IgD-negative memory B cell (primary cell): ENCODE measurements around the gene FIBP. TPM values are rescaled to one million over a fixed set of nuclear protein-coding genes. Genes with fewer than 3 reads are reported as not detected.

Experiments
- H3K27ac Mint-ChIP-seq, 3 donors: one replicate each; pipeline ENCODE4 v1.8.0; 2020 to 2022; ENCODE audit warnings: mild to moderate bottlenecking in 3 of 3, mixed read lengths in 3 of 3, moderate library complexity in 1 of 3
- H3K27me3 Mint-ChIP-seq: one replicate; pipeline ENCODE4 v1.8.0; 2021; ENCODE audit warnings: mixed read lengths
- H3K36me3 Mint-ChIP-seq: one replicate; pipeline ENCODE4 v1.8.0; 2020; ENCODE audit warnings: mild to moderate bottlenecking, mixed read lengths
- H3K4me1 Mint-ChIP-seq, 3 donors: one replicate each; pipeline ENCODE4 v1.8.0; 2020 to 2022; ENCODE audit warnings: mixed read lengths in 3 of 3, mild to moderate bottlenecking in 1 of 3
- H3K4me3 Mint-ChIP-seq, 4 donors: one replicate each; pipeline ENCODE4 v1.8.0; 2020 to 2022; ENCODE audit warnings: mild to moderate bottlenecking in 4 of 4, mixed read lengths in 4 of 4, moderate library complexity in 3 of 4
- H3K9me3 Mint-ChIP-seq, 3 donors: one replicate each; pipeline ENCODE4 v1.8.0; 2020 to 2021; ENCODE audit warnings: mixed read lengths in 3 of 3, mild to moderate bottlenecking in 1 of 3
- polyA plus RNA-seq: library from polyadenylated mRNA; unstranded; fragments of 300-500 nt; fragmentation: Illumina TruSeq; gene quantifications from one replicate; pipeline ENCODE4 v1.2.3, GENCODE V29; 2021

Gene FIBP
- polyA plus RNA-seq, 1 donor from 2014 or later: 97.0 TPM

DNA sequence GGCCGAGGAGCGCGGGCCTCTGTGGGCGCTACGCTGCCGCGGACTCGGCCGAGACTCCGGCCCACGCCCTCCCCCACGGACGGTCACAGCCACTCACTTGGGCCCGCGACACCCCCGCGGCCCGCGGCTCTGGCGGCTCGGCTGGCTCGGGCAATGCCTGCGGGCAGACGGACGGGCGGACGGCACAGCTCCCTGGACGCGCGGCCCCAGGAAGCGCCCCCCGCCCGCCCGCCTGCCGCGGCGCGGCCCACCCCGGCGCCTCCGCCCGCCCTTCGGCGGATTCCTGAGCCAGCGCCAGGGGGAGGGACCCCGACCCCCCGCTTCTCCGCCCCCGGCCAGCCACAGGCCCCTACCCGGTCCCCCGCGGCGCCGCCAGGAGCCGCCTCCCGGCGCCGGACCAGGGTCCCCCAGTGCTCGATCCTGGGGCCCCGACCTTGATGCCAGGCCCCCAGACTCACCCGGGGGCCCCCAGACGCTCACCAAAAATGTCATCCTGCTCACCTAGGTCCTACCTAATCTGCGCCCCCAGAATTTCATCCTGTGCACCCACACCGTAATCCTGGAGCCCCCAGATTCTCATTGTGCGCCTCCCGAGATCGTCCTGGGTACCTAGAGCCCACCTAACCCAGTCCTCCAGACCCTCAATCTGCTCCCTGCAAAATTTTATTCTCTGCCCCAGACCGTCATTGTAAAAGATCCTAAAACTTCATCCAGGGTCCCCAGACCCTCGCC is 15.5 kb downstream of the FIBP start, which contains the start of gene EFEMP2:
EFEMP2 (minus strand) TSS at position 215 of the 732 bp plus-strand sequence. CDS start 446 bp downstream, outside the sequence.
- Mint-ChIP-seq H3K36me3 (no peaks in the 10 kb centered on the region), H3K4me3 (peak within 1 kb of the TSS; percentile 80 to 95 (median 89)), H3K4me1 (peaks cover 5 to 13% (median 12%) of the 10 kb centered on the region in 3 donors), H3K27ac (peak within 1 kb of the TSS; percentile 79 to 91 (median 87)), H3K9me3 (no peaks in the 10 kb centered on the region), H3K27me3 (peaks cover 5% of the 10 kb centered on the region)

DNA sequence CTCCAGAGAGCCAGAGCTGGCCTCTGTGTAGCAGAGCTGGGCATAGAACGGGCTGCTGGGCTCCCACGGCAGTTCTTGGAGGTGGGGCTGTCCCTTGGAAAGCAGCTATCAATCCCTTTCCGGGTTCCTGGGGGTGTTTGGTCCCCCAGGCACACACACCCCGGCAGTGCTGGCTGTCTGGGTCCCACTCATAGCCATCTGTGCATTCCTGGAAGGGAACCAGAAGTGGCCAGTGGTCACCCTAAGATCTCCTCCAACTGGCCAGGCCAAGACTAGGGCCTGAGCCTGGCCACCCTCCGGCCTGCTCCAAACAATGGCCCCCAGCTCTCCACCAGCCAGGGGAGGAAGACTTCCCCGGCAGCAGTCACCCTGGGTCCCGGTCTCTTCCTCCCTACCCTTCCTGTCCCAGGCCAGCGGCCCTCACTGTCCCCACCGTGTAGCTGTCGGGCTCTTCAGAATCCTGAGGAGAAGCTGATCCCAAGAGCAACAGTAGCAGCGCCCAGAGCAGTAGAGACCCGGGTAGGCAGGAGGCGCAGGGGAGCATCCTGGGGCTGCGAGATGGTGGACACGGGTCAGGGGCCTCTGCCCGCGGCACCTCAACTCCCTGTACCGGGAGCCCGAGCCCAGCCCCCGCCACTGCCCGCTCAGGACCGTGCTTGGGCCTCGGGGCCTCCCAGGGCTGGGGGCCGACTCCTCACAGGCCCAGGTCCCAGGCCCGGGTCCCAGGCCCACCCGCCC is 16.3 kb downstream of the FIBP start:
- Mint-ChIP-seq H3K9me3 (no peaks in the 10 kb centered on the region), H3K36me3 (peaks cover 2% of the 10 kb centered on the region), H3K4me3 (peak overlapping the region; percentile 8 to 60 (median 29)), H3K4me1 (peaks cover 5 to 13% (median 12%) of the 10 kb centered on the region in 3 donors), H3K27ac (no peak overlapping the region), H3K27me3 (peaks cover 5% of the 10 kb centered on the region)

DNA sequence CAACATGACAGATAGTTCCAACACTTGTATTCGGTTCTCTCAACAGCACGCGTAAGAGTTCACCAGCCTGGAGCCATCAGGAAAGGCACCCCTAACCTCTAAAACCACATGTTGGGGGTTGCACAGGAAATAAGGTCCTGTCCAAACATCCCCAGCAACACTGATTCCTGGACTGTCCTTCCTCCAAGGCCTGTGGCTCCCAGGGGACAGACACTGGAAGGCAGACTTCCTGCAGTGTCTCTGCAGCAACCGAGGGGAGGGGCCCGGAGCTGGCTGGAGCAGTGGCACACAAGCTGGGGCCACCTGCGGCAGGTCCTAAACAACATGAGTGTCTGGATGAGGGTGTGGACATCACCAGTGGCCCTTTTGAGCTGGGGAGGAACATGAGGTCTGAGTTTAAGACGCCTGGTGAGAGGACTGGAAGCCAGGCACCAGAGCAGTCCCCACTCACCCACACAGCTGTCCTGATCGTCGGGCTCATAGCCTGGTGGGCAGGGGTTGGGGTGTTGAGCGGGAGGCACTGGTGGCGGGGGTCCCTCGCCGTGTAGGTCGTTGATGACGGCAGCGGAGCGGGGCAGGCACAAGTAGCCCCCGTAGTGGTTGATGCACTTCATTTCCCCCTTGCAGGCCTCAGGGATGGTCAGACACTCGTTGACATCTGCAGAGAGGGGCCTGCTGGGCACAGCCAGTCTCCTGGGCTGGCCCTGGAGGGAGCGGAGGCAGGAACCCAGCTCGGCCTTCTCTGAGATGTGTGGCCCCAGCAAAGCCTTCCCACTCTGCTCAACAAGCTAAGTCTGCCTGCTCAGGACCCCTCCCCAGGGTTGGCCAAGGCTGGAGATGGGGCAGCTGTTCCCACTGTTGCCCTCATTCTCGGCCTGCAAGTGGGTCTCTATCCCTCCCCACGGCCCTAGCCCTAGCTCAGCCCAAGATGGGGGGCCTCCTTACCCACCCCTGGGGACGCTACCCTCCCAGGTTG is 17.3 kb downstream of the FIBP start:
- peak overlapping the region in 2 of 4 donors; percentile 55 to 60 for H3K4me3 Mint-ChIP-seq

DNA sequence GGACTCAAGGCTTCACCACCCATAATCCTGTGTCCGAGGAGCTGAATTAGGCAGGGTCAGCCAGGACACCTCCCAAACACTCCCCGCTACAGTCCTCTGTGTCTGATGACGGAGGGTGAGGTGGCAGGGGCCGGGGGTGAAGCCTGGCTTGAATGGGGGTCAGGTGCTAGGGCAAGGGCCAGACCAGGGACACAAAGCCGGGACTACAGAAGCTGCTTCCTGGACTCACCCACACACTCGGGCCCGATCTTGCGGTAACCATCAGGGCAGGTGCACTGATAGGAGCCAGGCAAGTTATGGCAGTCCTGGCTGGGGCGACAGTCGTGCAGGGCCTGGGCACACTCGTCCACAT is 18.0 kb downstream of the FIBP start:
- no peaks in the 10 kb centered on the region for H3K9me3 Mint-ChIP-seq
- peaks cover 2% of the 10 kb centered on the region for H3K36me3 Mint-ChIP-seq
- H3K27ac Mint-ChIP-seq: peak overlapping the region in 1 of 3 donors; percentile 18
- H3K4me1 Mint-ChIP-seq: peaks cover 5 to 13% (median 12%) of the 10 kb centered on the region in 3 donors
- H3K27me3 Mint-ChIP-seq: peaks cover 5% of the 10 kb centered on the region
- peak overlapping the region in 2 of 4 donors; percentile 55 to 60 for H3K4me3 Mint-ChIP-seq

More for the DNA sequence above, 17.3 kb downstream of the FIBP start:
- H3K4me1 Mint-ChIP-seq: peaks cover 5 to 13% (median 12%) of the 10 kb centered on the region in 3 donors
- peak overlapping the region in 1 of 3 donors; percentile 39 for H3K27ac Mint-ChIP-seq
- no peaks in the 10 kb centered on the region for H3K9me3 Mint-ChIP-seq
- H3K27me3 Mint-ChIP-seq: peaks cover 5% of the 10 kb centered on the region
- peaks cover 2% of the 10 kb centered on the region for H3K36me3 Mint-ChIP-seq

DNA sequence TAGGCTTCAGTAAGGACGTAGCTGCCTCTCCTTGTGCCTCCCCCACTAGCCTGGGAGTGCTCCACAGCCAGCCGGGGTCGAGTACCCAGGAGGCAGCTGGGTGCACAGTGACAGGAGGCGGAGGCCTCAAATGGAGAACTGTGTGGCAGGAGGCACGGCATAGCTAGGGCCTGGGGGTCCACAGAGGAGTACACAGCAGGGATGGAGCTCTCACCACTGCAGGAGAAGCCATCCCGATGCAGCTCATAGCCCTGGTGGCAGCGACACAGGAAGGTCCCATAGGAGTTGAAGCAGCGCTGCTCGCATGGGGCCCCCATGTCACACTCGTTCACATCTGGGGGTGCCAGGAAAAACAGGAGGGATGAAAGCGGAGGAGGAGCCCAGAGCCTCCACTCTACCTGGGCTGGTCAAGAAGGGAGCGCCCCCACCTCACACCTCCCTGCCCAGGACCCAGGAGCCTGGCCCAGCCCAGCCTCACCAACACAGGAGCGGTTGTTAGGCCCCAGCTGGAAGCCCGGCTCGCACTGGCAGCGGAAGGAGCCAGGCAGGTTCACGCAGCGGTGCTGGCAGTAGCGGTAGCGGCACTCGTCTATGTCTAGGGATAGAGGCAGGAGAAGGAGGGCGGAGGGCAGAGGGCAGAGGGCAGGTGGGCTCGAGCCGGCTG is 18.5 kb downstream of the FIBP start:
- H3K4me1 Mint-ChIP-seq: peaks cover 5 to 13% (median 12%) of the 10 kb centered on the region in 3 donors
- no peaks in the 10 kb centered on the region for H3K9me3 Mint-ChIP-seq
- peak overlapping the region in 1 of 3 donors; percentile 18 for H3K27ac Mint-ChIP-seq
- H3K36me3 Mint-ChIP-seq: peaks cover 2% of the 10 kb centered on the region
- peaks cover 5% of the 10 kb centered on the region for H3K27me3 Mint-ChIP-seq
- peak overlapping the region in 1 of 4 donors; percentile 60 for H3K4me3 Mint-ChIP-seq

DNA sequence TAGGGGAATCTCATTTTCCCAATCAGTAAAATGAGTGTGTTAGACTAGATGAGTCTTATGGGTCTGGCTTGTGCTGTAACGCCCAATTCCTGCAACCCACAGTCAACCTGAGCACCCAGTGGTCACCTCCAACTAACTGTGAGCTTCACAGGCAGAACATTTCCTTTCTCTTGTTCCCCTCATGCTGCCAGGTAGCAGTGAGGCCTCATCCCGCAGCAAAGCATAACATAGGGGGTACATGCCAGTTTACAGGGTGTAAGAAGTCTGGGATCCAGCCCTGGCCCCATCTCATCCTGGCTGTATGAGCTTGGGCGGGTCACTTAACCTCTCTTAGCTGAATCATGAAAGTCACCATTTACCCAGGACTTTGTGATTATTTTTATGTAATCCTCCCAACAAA is 19.4 kb downstream of the FIBP start:
- Mint-ChIP-seq H3K27me3 (peaks cover 5% of the 10 kb centered on the region), H3K4me3 (peak overlapping the region in 2 of 4 donors; percentile 33 to 60), H3K9me3 (no peaks in the 10 kb centered on the region), H3K36me3 (peaks cover 2% of the 10 kb centered on the region), H3K4me1 (peaks cover 5 to 13% (median 12%) of the 10 kb centered on the region in 3 donors), H3K27ac (peak overlapping the region in 1 of 3 donors; percentile 45)

DNA sequence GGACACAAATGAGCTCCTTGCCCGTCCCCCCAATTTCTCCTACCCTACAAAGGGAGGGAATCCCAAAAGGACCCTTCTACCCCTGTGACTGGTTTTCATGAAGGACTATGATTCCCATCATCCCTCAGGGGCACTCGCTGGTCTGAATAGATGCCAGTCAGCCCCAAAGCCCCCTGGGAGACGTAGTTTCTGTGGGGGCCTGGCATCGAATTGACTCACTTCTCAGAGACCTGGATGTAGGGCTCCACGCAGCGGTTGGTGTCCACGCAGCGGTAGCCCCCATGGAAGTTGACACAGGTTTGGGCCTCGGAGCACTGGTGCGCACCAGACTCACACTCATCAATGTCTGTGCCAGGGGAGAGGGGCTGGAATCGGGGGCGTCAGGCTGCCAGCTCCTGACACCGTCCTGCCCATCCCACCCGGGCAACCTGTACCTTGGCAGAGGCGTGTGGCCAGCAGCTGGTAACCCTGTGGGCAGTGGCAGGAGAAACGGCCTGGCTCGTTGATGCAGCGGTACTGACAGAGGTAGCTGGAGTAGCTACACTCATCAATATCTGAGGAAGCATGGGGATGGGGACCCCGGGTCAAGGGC is 20.1 kb downstream of the FIBP start:
- Mint-ChIP-seq H3K36me3 (peaks cover 2% of the 10 kb centered on the region), H3K4me3 (peak overlapping the region in 1 of 4 donors; percentile 79), H3K4me1 (peaks cover 3 to 12% (median 8%) of the 10 kb centered on the region in 3 donors), H3K27ac (peak overlapping the region in 1 of 3 donors; percentile 45), H3K27me3 (peaks cover 3% of the 10 kb centered on the region), H3K9me3 (no peaks in the 10 kb centered on the region)

DNA sequence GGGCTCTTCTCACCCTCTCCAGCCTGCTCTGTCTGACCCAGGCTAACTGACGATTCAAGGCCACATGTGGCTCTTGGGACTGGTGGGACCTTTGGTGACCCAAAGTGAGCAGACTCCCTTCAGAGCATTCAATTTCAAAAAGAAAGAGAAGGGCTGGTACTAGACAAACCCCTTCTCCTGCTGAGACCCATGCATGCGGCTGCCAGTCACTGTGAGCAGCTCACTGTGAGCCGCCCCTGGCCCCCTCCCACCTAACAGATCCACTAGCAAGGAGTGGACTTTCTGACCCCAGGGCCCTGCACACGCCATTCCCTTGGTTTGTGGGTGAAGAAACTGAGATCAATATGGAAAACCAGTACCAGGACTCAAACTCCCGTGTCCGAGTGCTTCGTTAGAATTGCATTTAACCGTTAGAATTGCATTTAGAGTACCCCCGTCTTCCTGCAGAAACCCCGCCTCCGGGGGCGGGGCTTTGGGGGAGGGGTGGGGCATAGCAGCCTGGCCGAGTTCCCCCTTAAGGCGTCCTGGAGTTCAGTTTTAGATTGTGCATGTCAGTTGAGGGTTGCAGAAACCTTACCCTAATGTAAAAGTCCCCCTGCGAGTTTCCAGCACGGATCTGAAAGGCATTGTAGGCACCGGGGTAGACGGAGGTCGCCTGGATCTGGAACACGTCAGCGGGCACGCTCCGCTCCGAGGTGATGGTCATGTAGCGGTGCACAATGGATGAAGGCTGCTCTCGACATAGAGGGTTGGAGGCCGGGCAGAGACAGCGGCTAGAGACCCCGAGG is 20.8 kb downstream of the FIBP start:
- no peaks in the 10 kb centered on the region for H3K9me3 Mint-ChIP-seq
- H3K36me3 Mint-ChIP-seq: peaks cover 2% of the 10 kb centered on the region
- peak overlapping the region in 1 of 3 donors; percentile 45 for H3K27ac Mint-ChIP-seq
- H3K4me1 Mint-ChIP-seq: peaks cover 0 to 11% (median 5%) of the 10 kb centered on the region in 3 donors
- peak overlapping the region in 2 of 4 donors; percentile 27 to 79 for H3K4me3 Mint-ChIP-seq
- H3K27me3 Mint-ChIP-seq: no peaks in the 10 kb centered on the region

DNA sequence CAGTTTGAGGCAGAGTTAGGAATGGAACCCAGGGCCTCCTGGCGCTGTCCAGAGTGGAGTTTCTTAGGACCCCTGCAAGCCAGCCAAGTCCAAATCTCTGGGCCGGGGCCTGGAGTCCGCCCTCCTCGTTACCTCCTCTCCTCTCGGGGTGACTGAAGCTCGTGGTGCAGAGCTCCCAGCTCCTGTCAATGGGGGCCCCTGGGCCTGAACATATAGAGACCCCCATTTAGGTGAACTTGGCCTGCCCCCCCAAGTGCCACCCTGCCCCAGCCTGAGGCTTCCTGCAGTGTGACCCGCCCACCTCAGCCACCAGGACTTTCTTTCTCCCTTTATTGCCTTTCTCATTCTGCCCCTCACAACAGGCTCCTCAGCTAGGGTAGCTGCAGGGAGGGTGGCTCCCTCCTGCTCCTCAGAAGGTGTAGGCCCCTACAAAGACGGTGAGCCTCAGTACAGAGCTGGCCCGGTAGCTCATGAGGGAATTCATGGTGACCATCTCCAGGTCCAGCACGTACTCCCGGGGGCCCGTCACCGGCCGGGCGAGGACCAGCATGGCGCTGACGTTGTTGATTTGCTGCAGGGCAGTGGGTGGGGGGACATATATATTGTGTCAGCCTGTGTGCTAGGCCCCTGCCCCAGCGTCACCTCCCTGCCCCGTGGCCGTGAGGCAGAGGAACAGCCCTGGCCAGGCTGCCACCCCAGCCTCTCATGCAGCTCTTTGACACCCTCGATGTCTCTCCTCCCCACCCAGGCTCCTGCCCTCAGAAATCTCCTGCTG is 21.6 kb downstream of the FIBP start:
- Mint-ChIP-seq H3K4me3 (peak overlapping the region in 1 of 4 donors; percentile 79), H3K36me3 (peaks cover 2% of the 10 kb centered on the region), H3K4me1 (peaks cover 0 to 12% (median 5%) of the 10 kb centered on the region in 3 donors), H3K27ac (no peak overlapping the region), H3K27me3 (no peaks in the 10 kb centered on the region), H3K9me3 (no peaks in the 10 kb centered on the region)

DNA sequence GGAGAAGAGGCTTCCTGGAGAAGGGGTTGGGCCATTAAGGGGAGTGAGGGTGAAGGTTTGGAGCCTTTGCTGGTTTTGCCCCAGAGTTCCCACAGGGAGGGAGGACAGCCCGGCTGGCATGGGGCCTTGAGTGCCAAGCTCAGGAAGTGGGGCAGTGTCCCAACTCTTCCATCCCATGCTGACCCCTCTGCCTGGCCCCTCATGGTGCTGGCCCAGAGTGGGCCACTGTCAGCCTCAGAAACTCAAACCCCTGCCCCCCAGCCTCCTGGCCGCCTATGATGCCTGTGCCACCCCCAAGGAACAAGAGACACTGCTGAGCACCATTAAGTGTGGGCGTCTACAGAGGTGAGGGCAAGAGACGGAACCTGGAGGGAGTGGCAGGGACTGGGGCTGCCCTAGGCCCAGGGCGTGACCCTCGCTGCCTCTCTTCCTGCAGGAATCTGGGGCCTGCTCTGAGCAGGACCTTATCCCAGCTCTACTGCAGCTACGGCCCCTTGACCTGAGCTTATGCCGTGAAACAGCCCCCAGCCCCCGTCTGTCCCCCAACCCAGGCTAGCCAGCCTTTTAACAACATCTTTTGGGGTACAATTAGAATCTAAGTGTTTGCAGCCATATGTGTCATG is 22.6 kb downstream of the FIBP start:
- H3K27me3 Mint-ChIP-seq: no peaks in the 10 kb centered on the region
- peak overlapping the region in 1 of 3 donors; percentile 85 for H3K27ac Mint-ChIP-seq
- peaks cover 0 to 14% (median 6%) of the 10 kb centered on the region in 3 donors for H3K4me1 Mint-ChIP-seq
- H3K4me3 Mint-ChIP-seq: no peak overlapping the region
- H3K9me3 Mint-ChIP-seq: no peaks in the 10 kb centered on the region
- H3K36me3 Mint-ChIP-seq: peaks cover 2% of the 10 kb centered on the region

DNA sequence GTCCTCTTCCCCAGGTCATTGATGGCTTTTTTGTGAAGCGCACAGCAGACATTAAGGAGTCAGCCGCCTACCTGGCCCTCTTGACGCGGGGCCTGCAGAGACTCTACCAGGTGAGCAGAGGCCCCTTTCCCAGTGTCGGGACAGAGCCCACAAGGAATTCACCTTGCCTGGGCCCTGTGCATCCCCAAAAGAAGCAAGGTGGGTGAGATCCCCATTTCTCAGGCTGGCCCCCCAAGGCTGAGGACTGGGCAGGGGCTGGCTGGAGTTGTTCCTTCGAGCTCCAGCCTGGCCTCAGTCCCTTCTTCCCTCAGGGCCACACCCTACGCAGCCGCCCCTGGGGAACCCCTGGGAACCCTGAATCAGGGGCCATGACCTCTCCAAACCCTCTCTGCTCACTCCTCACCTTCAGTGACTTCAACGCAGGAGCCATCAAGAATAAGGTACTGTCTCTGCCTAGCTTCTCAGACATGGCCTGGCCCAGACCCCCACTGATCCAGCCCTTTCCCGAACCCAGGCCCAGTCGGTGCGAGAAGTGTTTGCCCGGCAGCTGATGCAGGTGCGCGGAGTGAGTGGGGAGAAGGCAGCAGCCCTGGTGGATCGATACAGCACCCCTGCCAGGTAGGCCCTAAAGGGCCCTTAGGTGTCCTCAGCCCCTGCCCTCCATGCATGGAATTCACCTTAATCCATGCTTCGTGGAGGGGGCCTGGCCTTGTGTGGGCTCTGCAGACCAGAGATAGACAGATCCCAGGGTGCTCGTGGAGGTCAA is 23.4 kb downstream of the FIBP start:
- Mint-ChIP-seq H3K27ac (peak overlapping the region in 2 of 3 donors; percentile 39 to 85), H3K9me3 (no peaks in the 10 kb centered on the region), H3K4me1 (peaks cover 4 to 13% (median 7%) of the 10 kb centered on the region in 3 donors), H3K36me3 (peaks cover 2% of the 10 kb centered on the region), H3K27me3 (no peaks in the 10 kb centered on the region), H3K4me3 (no peak overlapping the region)
